GM10248 (cell line): ENCODE data around the gene ZNF182.
"Not testable (repeated sequence)": the region's sequence is repeated elsewhere in the genome, so short reads cannot be mapped to it uniquely, and the experiment has no call there.

Experiments
- CTCF ChIA-PET: fragments of 300-600 bp; sonication (Branson Sonifier 250); formaldehyde crosslinking; extraction: SDS; loops from one replicate; lab custom pipeline; 2021; ENCODE audit warnings: antibody characterized with exemption; lab: Yijun Ruan, JAX
- POLR2A ChIA-PET: fragments of 350-650 bp; sonication (Branson Sonifier 250); formaldehyde crosslinking; extraction: SDS; loops from one replicate; lab custom pipeline; 2020; ENCODE audit warnings: antibody characterized with exemption; lab: Yijun Ruan, JAX
- DNase-seq: peaks from one replicate; pipeline ENCODE4 v3.0.0; 2012; ENCODE audit errors: extremely low spot score
- TF ChIP-seq, protein P1 (sequence below): IDR thresholded peaks from 2 replicates; pipeline ENCODE4 v1.5.1; 2012; ENCODE audit warnings: mild to moderate bottlenecking, low read depth; ENCODE audit errors: extremely low read depth, missing control alignments, control extremely low read depth

The ZNF182 gene

DNA sequence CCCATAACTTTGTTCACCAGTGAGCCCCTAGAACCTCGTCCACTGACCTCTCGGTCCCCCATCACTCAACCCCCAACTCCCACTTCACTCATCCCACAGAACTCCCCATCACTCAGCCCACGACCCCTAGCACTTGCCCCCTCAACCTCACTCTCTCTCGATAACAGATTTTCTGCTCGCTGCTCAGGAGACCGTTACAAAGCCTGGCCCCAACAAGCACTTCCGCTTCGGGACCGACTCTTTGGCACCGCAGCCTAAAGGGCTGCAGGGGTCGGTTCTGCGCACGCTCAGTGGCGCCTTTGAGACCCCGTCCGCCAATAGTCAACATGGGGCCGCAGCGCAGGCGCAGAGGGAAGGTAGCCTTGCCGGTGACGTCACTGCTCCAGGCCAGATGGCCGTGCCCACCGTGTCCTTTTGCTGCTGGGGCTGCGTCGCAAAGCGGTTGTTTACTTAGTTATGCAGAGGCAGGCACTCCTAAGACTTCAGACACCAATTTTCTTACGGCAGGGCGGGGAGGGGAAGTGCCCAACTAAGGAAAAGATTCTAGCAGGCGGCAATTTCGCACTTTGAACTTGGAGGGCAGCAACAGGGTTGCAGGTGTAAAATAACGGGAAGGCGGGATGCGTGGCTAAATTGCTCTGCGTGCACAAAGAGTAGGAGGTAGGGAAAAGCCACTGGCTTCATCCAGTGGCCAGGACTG lies at the start of gene ZNF182:
ZNF182 (minus strand) TSS at position 232 of the 700 bp plus-strand sequence. CDS start 1,380 bp downstream, outside the sequence.
- CTCF ChIA-PET: no interaction called here
- TF ChIP-seq, protein P1, sequence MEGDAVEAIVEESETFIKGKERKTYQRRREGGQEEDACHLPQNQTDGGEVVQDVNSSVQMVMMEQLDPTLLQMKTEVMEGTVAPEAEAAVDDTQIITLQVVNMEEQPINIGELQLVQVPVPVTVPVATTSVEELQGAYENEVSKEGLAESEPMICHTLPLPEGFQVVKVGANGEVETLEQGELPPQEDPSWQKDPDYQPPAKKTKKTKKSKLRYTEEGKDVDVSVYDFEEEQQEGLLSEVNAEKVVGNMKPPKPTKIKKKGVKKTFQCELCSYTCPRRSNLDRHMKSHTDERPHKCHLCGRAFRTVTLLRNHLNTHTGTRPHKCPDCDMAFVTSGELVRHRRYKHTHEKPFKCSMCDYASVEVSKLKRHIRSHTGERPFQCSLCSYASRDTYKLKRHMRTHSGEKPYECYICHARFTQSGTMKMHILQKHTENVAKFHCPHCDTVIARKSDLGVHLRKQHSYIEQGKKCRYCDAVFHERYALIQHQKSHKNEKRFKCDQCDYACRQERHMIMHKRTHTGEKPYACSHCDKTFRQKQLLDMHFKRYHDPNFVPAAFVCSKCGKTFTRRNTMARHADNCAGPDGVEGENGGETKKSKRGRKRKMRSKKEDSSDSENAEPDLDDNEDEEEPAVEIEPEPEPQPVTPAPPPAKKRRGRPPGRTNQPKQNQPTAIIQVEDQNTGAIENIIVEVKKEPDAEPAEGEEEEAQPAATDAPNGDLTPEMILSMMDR: no peak
- POLR2A ChIA-PET: no interaction called here
- peak; percentile 93 for DNase-seq

DNA sequence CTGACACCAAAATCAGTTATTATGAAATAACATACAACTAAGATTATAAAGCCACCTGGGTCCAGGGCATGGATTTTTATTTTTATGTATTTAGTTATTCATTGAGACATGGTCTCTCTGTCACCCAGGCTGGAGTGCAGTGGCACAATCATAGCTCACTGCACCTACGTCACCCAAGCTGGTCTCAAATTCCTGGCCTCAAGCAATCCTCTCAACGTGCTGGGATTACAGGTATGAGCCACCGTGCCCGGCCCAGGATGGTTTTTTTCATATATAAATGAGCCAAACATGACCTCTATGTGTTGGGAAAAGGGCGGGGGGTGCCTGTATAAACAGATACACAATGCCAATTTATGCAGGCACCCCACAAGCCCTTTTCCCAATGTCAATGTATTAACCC lies 43.1 kb upstream of the ZNF182 start:
- CTCF ChIA-PET: interaction anchor here (1.0 kb wide), 1 partner anchor 20 kb away, joined by 3 read pairs; no protein-coding TSS in a partner anchor
- no peak for DNase-seq
- TF ChIP-seq, protein P1: no peak
- POLR2A ChIA-PET: no interaction called here

DNA sequence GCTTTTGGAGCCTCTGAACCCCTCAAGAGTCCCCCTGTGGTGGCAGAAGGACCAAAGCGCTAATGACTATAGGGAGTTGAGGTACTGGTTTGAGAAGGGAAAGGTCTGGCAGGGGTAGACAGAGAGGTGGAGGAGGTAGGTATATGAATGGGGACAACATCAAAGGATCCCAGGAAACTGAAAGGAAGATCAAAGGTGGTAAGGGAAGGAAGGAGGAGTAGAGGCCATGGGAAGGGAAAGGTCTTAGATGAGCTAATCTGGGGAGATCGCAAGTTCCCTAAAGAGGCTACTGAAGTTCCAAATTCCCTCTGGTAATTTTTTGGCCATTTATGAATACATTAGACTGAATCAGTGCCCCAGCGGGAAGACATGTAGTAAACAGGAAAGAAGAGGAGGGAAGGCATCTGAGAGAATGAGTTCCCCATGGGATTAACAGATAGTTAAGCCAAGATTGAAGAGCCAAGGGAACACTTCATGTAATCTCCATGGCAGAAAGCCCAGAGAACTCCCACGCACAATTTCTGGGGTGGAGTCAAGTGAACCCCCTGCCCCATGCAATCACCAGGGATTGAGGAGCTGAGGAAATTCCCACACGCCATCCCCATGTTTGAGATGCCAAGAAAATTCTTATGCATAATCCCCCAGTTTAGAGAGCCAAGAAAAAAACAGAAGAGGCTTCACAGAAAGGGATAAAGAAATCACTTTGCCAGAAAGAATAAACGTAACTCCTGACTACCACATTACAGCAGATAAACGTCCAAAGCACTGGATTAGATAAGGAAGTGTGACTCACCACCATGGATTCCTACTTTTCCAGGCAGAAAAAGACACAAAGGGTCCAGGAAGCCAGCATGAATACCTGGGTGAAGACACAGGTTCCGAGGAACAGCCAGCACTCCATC lies 41.9 kb upstream of the ZNF182 start:
- CTCF ChIA-PET: interaction anchor here (1.0 kb wide), 1 partner anchor 19 kb away, joined by 3 read pairs; no protein-coding TSS in a partner anchor
- POLR2A ChIA-PET: no interaction called here
- no peak for DNase-seq

DNA sequence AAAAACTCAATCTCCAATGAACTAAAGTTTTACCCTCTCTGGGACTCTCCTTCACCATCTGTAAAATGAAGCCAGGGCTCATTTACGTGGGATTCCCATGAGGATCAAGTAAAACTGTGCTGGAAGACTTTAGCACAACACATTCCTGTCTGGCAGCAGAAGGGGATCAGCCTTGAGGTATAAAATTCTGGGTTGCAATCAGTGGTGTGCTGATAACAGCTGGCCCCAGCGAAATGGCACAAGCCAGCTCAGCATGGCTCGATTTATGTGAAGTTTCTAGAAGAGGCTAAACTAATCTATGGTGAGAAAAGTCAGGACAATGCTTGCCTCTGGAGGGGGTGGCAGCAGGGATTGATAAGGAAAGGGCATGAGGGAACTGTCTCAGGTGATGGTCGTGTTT lies 39.3 kb upstream of the ZNF182 start:
- ChIA-PET CTCF (no interaction called here), POLR2A (no interaction called here)
- TF ChIP-seq, protein P1: no peak
- DNase-seq: no peak

More for the DNA sequence above, 41.9 kb upstream of the ZNF182 start:
- TF ChIP-seq, protein P1: no peak

DNA sequence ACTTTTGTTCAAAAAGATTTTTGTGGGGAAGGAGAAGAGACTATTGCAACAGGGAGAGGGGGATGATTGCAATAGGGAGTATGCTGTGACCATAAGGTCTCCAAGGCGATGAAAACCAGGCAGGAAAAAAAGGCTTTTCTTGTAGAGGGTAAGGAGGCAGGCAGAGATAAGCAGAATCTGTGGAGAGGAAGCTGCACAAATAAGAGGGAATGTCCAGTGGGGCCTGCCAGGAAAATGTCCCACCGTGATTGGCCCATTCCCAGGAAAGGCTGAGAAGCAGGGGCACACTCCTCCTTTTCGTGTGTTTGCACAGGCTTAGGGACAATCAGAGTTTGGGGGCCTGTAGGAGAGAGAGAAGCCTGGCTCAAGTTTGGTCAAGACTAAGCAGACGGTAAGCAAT lies 32.1 kb upstream of the ZNF182 start:
- POLR2A ChIA-PET: no interaction called here
- TF ChIP-seq, protein P1: no peak
- CTCF ChIA-PET: interaction anchor here (0.9 kb wide), 1 partner anchor 9 kb away, joined by 3 read pairs; no protein-coding TSS in a partner anchor
- DNase-seq: no peak

DNA sequence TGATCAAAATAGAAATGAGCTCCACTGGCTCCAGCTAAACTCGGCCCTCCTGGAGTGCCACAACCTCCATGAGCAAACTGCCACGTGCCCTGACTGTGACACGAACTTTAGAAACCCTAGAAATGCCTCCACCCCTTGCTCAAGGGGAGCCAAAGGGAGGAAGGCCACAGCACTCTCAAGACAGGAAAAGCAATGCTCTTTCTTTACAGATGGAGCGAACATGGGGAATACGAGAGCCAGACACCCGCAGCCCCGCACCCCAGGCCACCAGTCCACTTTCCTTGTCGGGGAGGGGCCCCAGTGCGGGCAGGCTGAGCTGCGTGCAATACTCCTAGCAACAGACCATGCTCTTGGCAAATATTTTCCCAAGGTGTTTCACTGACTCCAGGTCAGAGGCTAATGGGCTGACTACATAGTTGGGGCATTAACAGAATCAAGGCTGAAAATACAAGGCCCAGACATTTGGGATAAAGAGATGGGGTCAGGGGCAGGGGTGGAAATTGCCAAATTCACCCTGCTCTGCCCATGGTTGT lies 26.9 kb upstream of the ZNF182 start:
- DNase-seq, CTCF ChIA-PET: not testable (repeated sequence)
- POLR2A ChIA-PET: interaction anchor here (0.6 kb wide), 1 partner anchor 207 kb away, joined by 3 read pairs; no protein-coding TSS in a partner anchor
